ENCODE results near the gene PZP.

The PZP gene

GRCh38 chr12:9123781-9124382 is 84.3 kb downstream of the PZP start:
- DNase-seq = no peak

- no peak for DNase-seq
These were observed 86.0 kb downstream of the PZP start for GRCh38 chr12:9122091-9122609.

GRCh38 chr12:9120487-9121184 is 87.6 kb downstream of the PZP start:
- DNase-seq = no peak

GRCh38 chr12:9118158-9118557 is 90.0 kb downstream of the PZP start:
- peak; percentile 90 to 98 (median 96) for DNase-seq

- peak; percentile 65 to 77 (median 69) for DNase-seq
These were observed 92.2 kb downstream of the PZP start, which contains the start of gene A2M for GRCh38 chr12:9115731-9116559. TSS of gene A2M (minus strand) at chr12:9115919. CDS start at chr12:9115849, 70 bp downstream.

GRCh38 chr12:9114946-9115345 is 93.2 kb downstream of the PZP start:
- DNase-seq = peak; percentile 57 to 83 (median 78)

GRCh38 chr12:9113987-9114309 is 94.2 kb downstream of the PZP start:
- DNase-seq = no peak

- DNase-seq = no peak
These were observed 94.8 kb downstream of the PZP start for GRCh38 chr12:9113296-9113986.

- DNase-seq = no peak
These were observed 95.9 kb downstream of the PZP start for GRCh38 chr12:9112076-9112853.

- DNase-seq = no peak
These were observed 96.7 kb downstream of the PZP start for GRCh38 chr12:9111525-9111924.

GRCh38 chr12:9109737-9110491 is 98.3 kb downstream of the PZP start:
- no peak for DNase-seq

GRCh38 chr12:9109213-9109522 is 99.0 kb downstream of the PZP start:
- DNase-seq = no peak

- DNase-seq = no peak
These were observed 99.5 kb downstream of the PZP start for GRCh38 chr12:9108504-9109212.

GRCh38 chr12:9107542-9107873 is 100.7 kb downstream of the PZP start:
- no peak for DNase-seq

GRCh38 chr12:9106610-9107541 is 101.3 kb downstream of the PZP start:
- DNase-seq = no peak

- no peak for DNase-seq
These were observed 102.1 kb downstream of the PZP start for GRCh38 chr12:9106067-9106466.

- DNase-seq = no peak
These were observed 103.3 kb downstream of the PZP start for GRCh38 chr12:9104767-9105423.

- DNase-seq = no peak
These were observed 104.1 kb downstream of the PZP start for GRCh38 chr12:9104087-9104486.

All from suppressor macrophage treated with lipopolysaccharide for 1 hour (primary cell).